T-cell (primary cell): ENCODE results near the gene MUC5B. TPM values are rescaled to one million over a fixed set of nuclear protein-coding genes. Genes with fewer than 3 reads are reported as not detected.
A peak's percentile ranks its signal among the peaks of the same experiment; 100 is the strongest.

Source experiments
- ATAC-seq, 4 experiments: fragments of 200-7000 bp in 3 of 4; fragments of 150-1000 bp in 1 of 4; cut with Tn5 transposase; replicated peaks in 1 of 4; 1 replicate in 3 of 4; 2 replicates in 1 of 4; pipeline ENCODE4 v1.10.0; 2021; ENCODE audit warnings: moderate library complexity in 3 of 4, mild to moderate bottlenecking in 2 of 4, moderate number of reproducible peaks in 1 of 4
- CTCF ChIA-PET, 2 donors: fragments of 300-600 bp; sonication (Branson Sonifier 250); formaldehyde crosslinking; loops; one replicate each; lab custom pipeline; 2022; ENCODE audit warnings: antibody characterized with exemption in 2 of 2; lab: Charles Lee
- POLR2A ChIA-PET, 2 donors: fragments of 300-600 bp; sonication (Branson Sonifier 250); formaldehyde crosslinking; loops; one replicate each; lab custom pipeline; 2022; ENCODE audit warnings: antibody characterized with exemption in 2 of 2; lab: Charles Lee
- DNase-seq, 35 experiments: peaks; one replicate each; pipeline versions ENCODE4 v3.0.0 to v3.0.0-alpha.2; 2013 to 2023
- H3K27ac ChIP-seq: one replicate; pipeline ENCODE4 v1.5.1; 2013; ENCODE audit warnings: low read length
- H3K27me3 ChIP-seq, 2 experiments: replicated peaks in 1 of 2; 1 replicate in 1 of 2; 2 replicates in 1 of 2; pipeline versions ENCODE4 v1.6.1 to v1.7.0; 2013; ENCODE audit warnings: low read length in 1 of 2, mixed read lengths in 1 of 2; ENCODE audit not compliant: control insufficient read depth in 2 of 2, insufficient read depth in 2 of 2; ENCODE audit errors: extremely low read depth in 1 of 2
- H3K36me3 ChIP-seq, 2 donors: 1 replicate in 1 of 2; 2 replicates in 1 of 2; pipeline versions ENCODE4 v1.6.1 to v1.7.0; 2013; ENCODE audit warnings: low read length in 1 of 2; ENCODE audit not compliant: control insufficient read depth in 2 of 2, insufficient read depth in 1 of 2; ENCODE audit errors: extremely low read depth in 1 of 2
- H3K4me1 ChIP-seq, 2 experiments: 1 replicate in 1 of 2; 2 replicates in 1 of 2; pipeline versions ENCODE4 v1.6.1 to v1.7.0; 2013; ENCODE audit warnings: low read length in 2 of 2, mixed read lengths in 1 of 2; ENCODE audit not compliant: insufficient read depth in 2 of 2, control insufficient read depth in 1 of 2; ENCODE audit errors: extremely low read depth in 1 of 2
- H3K4me3 ChIP-seq, 2 donors: 1 replicate in 1 of 2; 2 replicates in 1 of 2; pipeline versions ENCODE4 v1.5.1 to v1.7.0; 2013; ENCODE audit warnings: mild to moderate bottlenecking in 2 of 2, low read length in 1 of 2, moderate library complexity in 1 of 2; ENCODE audit not compliant: control insufficient read depth in 1 of 2; ENCODE audit errors: extremely low read depth in 1 of 2
- H3K9me3 ChIP-seq: 2 replicates; pipeline ENCODE4 v1.7.0; 2013
- H3K27ac Mint-ChIP-seq, 2 donors: one replicate each; pipeline ENCODE4 v1.8.0; 2020 to 2021; ENCODE audit warnings: mild to moderate bottlenecking in 2 of 2, mixed read lengths in 2 of 2
- H3K27me3 Mint-ChIP-seq, 2 donors: one replicate each; pipeline ENCODE4 v1.8.0; 2021 to 2022; ENCODE audit warnings: mixed read lengths in 2 of 2
- H3K36me3 Mint-ChIP-seq: one replicate; pipeline ENCODE4 v1.8.0; 2021; ENCODE audit warnings: mixed read lengths
- H3K4me1 Mint-ChIP-seq, 3 donors: one replicate each; pipeline ENCODE4 v1.8.0; 2020 to 2022; ENCODE audit warnings: mixed read lengths in 3 of 3, mild to moderate bottlenecking in 1 of 3
- H3K4me3 Mint-ChIP-seq, 3 donors: one replicate each; pipeline ENCODE4 v1.8.0; 2020 to 2022; ENCODE audit warnings: mild to moderate bottlenecking in 3 of 3, mixed read lengths in 3 of 3, moderate library complexity in 3 of 3
- H3K9me3 Mint-ChIP-seq, 3 donors: one replicate each; pipeline ENCODE4 v1.8.0; 2020 to 2022; ENCODE audit warnings: mixed read lengths in 3 of 3
- WGBS: methylation state at CpG from one replicate; pipeline ENCODE4 v1.1.5; 2013; ENCODE audit warnings: missing lambda C conversion rate; ENCODE audit not compliant: insufficient coverage; 5-methylcytosine and 5-hydroxymethylcytosine counted together
- total RNA-seq, 35 experiments: library from RNA in 6 of 35; stranded (reverse) in 6 of 35; fragments of 120-200 nt in 1 of 35; gene quantifications; one replicate each; pipeline versions ENCODE4 v1.2.1 to v1.2.4 and lab custom pipeline; 2013 to 2026

The MUC5B gene
- total RNA-seq, 5 donors from 2014 or later (not counting 1 experiment from before 2014, with no cell fraction given) = 1.8 to 4.0 (median 3.6) TPM; not detected in 2

- ATAC-seq = no peak
Measured at GRCh38 chr11:1307163-1307870, 84.5 kb downstream of the MUC5B start.

GRCh38 chr11:1307998-1308742 is 85.3 kb downstream of the MUC5B start:
- DNase-seq = no peak
- Mint-ChIP-seq H3K4me1 (peaks cover 58 to 65% (median 59%) of the 10 kb centered on the region in 3 donors), H3K27ac (peak overlapping the region; percentile 44 to 55)

More at GRCh38 chr11:1307163-1307870, 84.5 kb downstream of the MUC5B start:
- Histone ChIP-seq H3K36me3 (peaks cover 0 to 12% of the 10 kb centered on the region in 2 donors), H3K9me3 (no peaks in the 10 kb centered on the region), H3K4me1 (peaks cover 11 to 60% of the 10 kb centered on the region in 2 experiments), H3K27ac (no peak overlapping the region), H3K27me3 (no peaks in the 10 kb centered on the region), H3K4me3 (no peak overlapping the region)
- H3K9me3 Mint-ChIP-seq = peaks cover 0 to 4% (median 0%) of the 10 kb centered on the region in 3 donors
- H3K36me3 Mint-ChIP-seq = peaks cover 3% of the 10 kb centered on the region
- ChIA-PET POLR2A (interaction anchor here in 1 of 2 donors (0.6 kb wide), 1 partner anchor 12 kb away, joined by 5 read pairs; no protein-coding TSS in a partner anchor), CTCF (no interaction called here)
- peaks cover 65 to 72% (median 66%) of the 10 kb centered on the region in 3 donors for H3K4me1 Mint-ChIP-seq
- 60% methylated on average over 18 of the region's 21 CpGs for WGBS
- no peaks in the 10 kb centered on the region for H3K27me3 Mint-ChIP-seq
- DNase-seq = peak in 2 of 35 experiments; percentile 26 to 47
- H3K4me3 Mint-ChIP-seq = peak overlapping the region; percentile 6 to 76 (median 72)
- no peak overlapping the region for H3K27ac Mint-ChIP-seq

DNA sequence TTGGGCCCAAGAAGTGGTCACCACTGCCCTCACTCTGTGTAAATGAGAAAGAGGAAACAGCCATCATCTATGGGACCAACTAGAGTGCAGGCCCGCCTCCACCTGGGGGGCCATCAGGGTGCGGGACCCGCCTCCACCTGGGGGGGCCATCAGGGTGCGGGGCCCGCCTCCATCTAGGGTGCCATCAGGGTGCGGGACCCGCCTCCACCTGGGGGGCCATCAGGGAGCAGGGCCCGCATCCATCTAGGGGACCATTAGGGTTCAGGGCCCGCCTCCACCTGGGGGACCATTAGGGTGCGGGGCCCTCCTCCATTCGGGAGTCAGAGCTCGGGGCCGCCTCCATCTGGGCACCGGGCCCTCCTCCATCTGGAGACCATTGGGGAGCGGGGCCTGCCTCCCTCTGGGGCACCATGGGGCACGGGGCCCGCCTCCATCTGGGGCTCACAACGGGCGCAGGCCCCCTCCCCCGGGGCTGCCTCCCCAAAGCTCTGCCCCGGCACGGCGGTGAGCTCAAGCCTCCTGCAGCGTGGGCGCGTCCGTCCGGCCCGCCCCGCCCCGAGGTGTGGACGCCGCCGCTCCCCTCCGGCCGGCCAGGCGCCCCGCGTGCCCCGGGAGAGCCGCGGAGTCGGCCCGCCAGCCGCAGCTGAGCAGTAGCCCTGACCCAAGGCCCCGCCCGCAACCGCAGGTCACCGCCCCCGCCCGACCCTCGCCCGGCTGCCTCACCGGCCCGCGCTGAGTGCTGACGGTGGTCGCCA is 86.1 kb downstream of the MUC5B start:
- Histone ChIP-seq H3K4me3 (peak overlapping the region; percentile 63 to 65), H3K9me3 (no peaks in the 10 kb centered on the region), H3K36me3 (peaks cover 0 to 12% of the 10 kb centered on the region in 2 donors), H3K27me3 (no peaks in the 10 kb centered on the region), H3K27ac (peak overlapping the region; percentile 6), H3K4me1 (peaks cover 11 to 55% of the 10 kb centered on the region in 2 experiments)
- ATAC-seq (peak in 2 of 4 experiments; percentile 29 to 36), DNase-seq (peak in 2 of 35 experiments; percentile 12 to 19)
- no peaks in the 10 kb centered on the region for H3K27me3 Mint-ChIP-seq
- peaks cover 0 to 4% (median 0%) of the 10 kb centered on the region in 3 donors for H3K9me3 Mint-ChIP-seq
- H3K4me1 Mint-ChIP-seq = peaks cover 55 to 58% (median 56%) of the 10 kb centered on the region in 3 donors
- H3K27ac Mint-ChIP-seq = peak overlapping the region in 1 of 2 donors; percentile 44
- 6% methylated on average over 58 of the region's 58 CpGs for WGBS
- POLR2A ChIA-PET = interaction anchor here (0.7 to 1.2 kb wide), 2 partner anchors 46 to 74 kb away, joined by 3 read pairs; no protein-coding TSS in a partner anchor
- peaks cover 3% of the 10 kb centered on the region for H3K36me3 Mint-ChIP-seq
- CTCF ChIA-PET = no interaction called here
- H3K4me3 Mint-ChIP-seq = peak overlapping the region; percentile 71 to 89 (median 72)

More at GRCh38 chr11:1307998-1308742, 85.3 kb downstream of the MUC5B start:
- H3K27me3 Mint-ChIP-seq = no peaks in the 10 kb centered on the region
- Histone ChIP-seq H3K9me3 (no peaks in the 10 kb centered on the region), H3K27ac (no peak overlapping the region), H3K27me3 (no peaks in the 10 kb centered on the region), H3K4me1 (peaks cover 11 to 55% of the 10 kb centered on the region in 2 experiments), H3K36me3 (peaks cover 0 to 12% of the 10 kb centered on the region in 2 donors), H3K4me3 (peak overlapping the region; percentile 63 to 65)
- no peak for ATAC-seq
- WGBS = 81% methylated on average over 15 of the region's 21 CpGs
- H3K9me3 Mint-ChIP-seq = peaks cover 0 to 4% (median 0%) of the 10 kb centered on the region in 3 donors
- CTCF ChIA-PET = no interaction called here
- H3K36me3 Mint-ChIP-seq = peaks cover 3% of the 10 kb centered on the region
- H3K4me3 Mint-ChIP-seq = peak overlapping the region; percentile 71 to 76 (median 72)
- POLR2A ChIA-PET = interaction anchor here in 1 of 2 donors (0.6 kb wide), 1 partner anchor 11 kb away, joined by 5 read pairs; no protein-coding TSS in a partner anchor

- CTCF ChIA-PET = no interaction called here
- H3K4me3 ChIP-seq = peak within 1 kb of the TSS; percentile 65 to 87
- DNase-seq (peak; percentile 91 to 99 (median 97)), ATAC-seq (peak; percentile 84 to 87 (median 84))
- POLR2A ChIA-PET = interaction anchor here (0.7 to 1.2 kb wide), 3 partner anchors 46 to 284 kb away, joined by 3 read pairs; no protein-coding TSS in a partner anchor
- H3K27ac ChIP-seq = peak within 1 kb of the TSS; percentile 96
- peaks cover 3% of the 10 kb centered on the region for H3K36me3 Mint-ChIP-seq
- no peaks in the 10 kb centered on the region for H3K27me3 ChIP-seq
- H3K4me1 ChIP-seq = peaks cover 11 to 55% of the 10 kb centered on the region in 2 experiments
- H3K27ac Mint-ChIP-seq = peak within 1 kb of the TSS; percentile 92 to 97
- H3K9me3 ChIP-seq = no peaks in the 10 kb centered on the region
- peaks cover 0 to 4% (median 0%) of the 10 kb centered on the region in 3 donors for H3K9me3 Mint-ChIP-seq
- peak within 1 kb of the TSS; percentile 85 to 89 (median 88) for H3K4me3 Mint-ChIP-seq
- H3K36me3 ChIP-seq = peaks cover 0 to 12% of the 10 kb centered on the region in 2 donors
- H3K4me1 Mint-ChIP-seq = peaks cover 49 to 51% (median 50%) of the 10 kb centered on the region in 3 donors
- WGBS = 3% methylated on average over 97 of the region's 97 CpGs
- no peaks in the 10 kb centered on the region for H3K27me3 Mint-ChIP-seq
Measured at GRCh38 chr11:1309498-1310317, 86.8 kb downstream of the MUC5B start, which contains the start of gene TOLLIP. TSS of gene TOLLIP (minus strand) at chr11:1309632. CDS start at chr11:1309498, 134 bp downstream.

DNA sequence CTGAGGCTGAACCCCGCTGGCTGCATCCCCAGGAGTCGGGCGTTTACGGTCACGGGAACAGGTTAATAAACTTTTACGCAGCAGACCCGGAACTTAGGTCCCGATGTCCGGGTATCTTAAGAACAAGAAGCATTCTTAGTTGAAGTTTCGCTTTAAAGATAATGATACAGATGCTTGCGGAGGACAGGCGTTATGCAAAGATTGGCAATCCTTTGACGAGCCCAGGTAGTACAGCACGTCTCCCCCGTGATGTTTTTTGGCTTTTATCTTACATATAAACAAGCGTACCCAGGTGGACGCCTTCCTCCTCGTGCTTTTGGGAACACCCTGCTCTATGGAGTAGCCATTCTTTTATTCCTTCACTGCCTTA is 87.4 kb downstream of the MUC5B start:
- Histone ChIP-seq H3K36me3 (peaks cover 0 to 7% of the 10 kb centered on the region in 2 donors), H3K27me3 (no peaks in the 10 kb centered on the region), H3K4me1 (peaks cover 11 to 55% of the 10 kb centered on the region in 2 experiments), H3K9me3 (no peaks in the 10 kb centered on the region), H3K4me3 (peak overlapping the region; percentile 62 to 87), H3K27ac (peak overlapping the region; percentile 96)
- ChIA-PET CTCF (no interaction called here), POLR2A (interaction anchor here (0.7 to 1.2 kb wide), 3 partner anchors 29 to 283 kb away, joined by 3 read pairs; no protein-coding TSS in a partner anchor)
- Mint-ChIP-seq H3K4me3 (peak overlapping the region; percentile 85 to 89 (median 88)), H3K27ac (peak overlapping the region; percentile 88 to 92), H3K36me3 (no peaks in the 10 kb centered on the region), H3K27me3 (peaks cover 2% of the 10 kb centered on the region in 2 donors), H3K4me1 (peaks cover 43 to 45% (median 44%) of the 10 kb centered on the region in 3 donors), H3K9me3 (peaks cover 0 to 4% (median 0%) of the 10 kb centered on the region in 3 donors)
- 69% methylated on average over 14 of the region's 18 CpGs for WGBS
- ATAC-seq (no peak), DNase-seq (peak in 1 of 35 experiments; percentile 44)
